OCI-LY7 (cell line): Measurements from ENCODE around the gene PDYN.

Experiments used
- CTCF ChIP-seq: fragments of 200-600 bp; sonication (generic); conservative IDR thresholded peaks from 2 replicates; pipeline ENCODE4 v1.5.1; 2014; ENCODE audit warnings: mild to moderate bottlenecking, antibody characterized with exemption, low read length, moderate library complexity, mixed read lengths
- EZH2phosphoT487 ChIP-seq: fragments of 200-600 bp; sonication (generic); IDR thresholded peaks from 2 replicates; pipeline ENCODE4 v1.6.1; 2018; ENCODE audit warnings: low read depth, borderline replicate concordance, mild to moderate bottlenecking, mixed run types, antibody characterized with exemption, low read length, moderate library complexity, mixed read lengths

GRCh38 chr20:1998193-1998520 lies 4.3 kb upstream of the PDYN start:
- TF ChIP-seq CTCF (no peak), EZH2phosphoT487 (no peak)
